ENCODE measurements around the gene RPL18A.
A peak's percentile ranks its signal among the peaks of the same experiment; 100 is the strongest.

Gene RPL18A

GRCh38 chr19:17866312-17866963 is 6.7 kb downstream of the RPL18A start:
- H3K27ac ChIP-seq = no peak overlapping the region
- H3K36me3 ChIP-seq = peaks cover 32% of the 10 kb centered on the region
- no peak overlapping the region for H3K4me3 ChIP-seq (ENCODE audit: low read depth in 1 of 2, low read length in 1 of 2)
- H3K9me3 ChIP-seq = no peaks in the 10 kb centered on the region
- no peak for TF ChIP-seq CTCF (IDR thresholded peaks at IDR 0.05)
- H3K4me1 ChIP-seq (ENCODE audit: control insufficient read depth in 1 of 2, insufficient read depth in 1 of 2, low read depth in 1 of 2, low read length in 1 of 2) = peaks cover 1 to 4% of the 10 kb centered on the region in 2 experiments
- H3K27me3 ChIP-seq = peaks cover 10% of the 10 kb centered on the region

- no peaks in the 10 kb centered on the region for H3K9me3 ChIP-seq
- peaks cover 29% of the 10 kb centered on the region for H3K36me3 ChIP-seq
- no peak overlapping the region for H3K27ac ChIP-seq
- TF ChIP-seq CTCF (IDR thresholded peaks at IDR 0.05) = no peak
- H3K4me3 ChIP-seq (ENCODE audit: low read depth in 1 of 2, low read length in 1 of 2) = no peak overlapping the region
- H3K27me3 ChIP-seq = peaks cover 16% of the 10 kb centered on the region
- H3K4me1 ChIP-seq (ENCODE audit: control insufficient read depth in 1 of 2, insufficient read depth in 1 of 2, low read depth in 1 of 2, low read length in 1 of 2) = peaks cover 7 to 9% of the 10 kb centered on the region in 2 experiments
Measured at GRCh38 chr19:17866964-17867486, 7.3 kb downstream of the RPL18A start.

GRCh38 chr19:17868669-17869068 is 9.0 kb downstream of the RPL18A start:
- Histone ChIP-seq H3K9me3 (no peaks in the 10 kb centered on the region), H3K4me1 (ENCODE audit: control insufficient read depth in 1 of 2, insufficient read depth in 1 of 2, low read depth in 1 of 2, low read length in 1 of 2) (peaks cover 24% of the 10 kb centered on the region in 2 experiments), H3K27ac (no peak overlapping the region), H3K27me3 (peaks cover 33% of the 10 kb centered on the region), H3K4me3 (ENCODE audit: low read depth in 1 of 2, low read length in 1 of 2) (no peak overlapping the region), H3K36me3 (peaks cover 13% of the 10 kb centered on the region)
- no peak for TF ChIP-seq CTCF (IDR thresholded peaks at IDR 0.05)

- H3K27ac ChIP-seq = no peak overlapping the region
- TF ChIP-seq CTCF (IDR thresholded peaks at IDR 0.05) = no peak
- no peaks in the 10 kb centered on the region for H3K9me3 ChIP-seq
- peaks cover 28 to 29% of the 10 kb centered on the region in 2 experiments for H3K4me1 ChIP-seq (ENCODE audit: control insufficient read depth in 1 of 2, insufficient read depth in 1 of 2, low read depth in 1 of 2, low read length in 1 of 2)
- H3K4me3 ChIP-seq (ENCODE audit: low read depth in 1 of 2, low read length in 1 of 2) = no peak overlapping the region
- peaks cover 37% of the 10 kb centered on the region for H3K27me3 ChIP-seq
- peaks cover 8% of the 10 kb centered on the region for H3K36me3 ChIP-seq
Measured at GRCh38 chr19:17869114-17869608, 9.5 kb downstream of the RPL18A start.

GRCh38 chr19:17871032-17871877 is 11.5 kb downstream of the RPL18A start:
- Histone ChIP-seq H3K4me1 (ENCODE audit: control insufficient read depth in 1 of 2, insufficient read depth in 1 of 2, low read depth in 1 of 2, low read length in 1 of 2) (peaks cover 28 to 31% of the 10 kb centered on the region in 2 experiments), H3K27ac (no peak overlapping the region), H3K27me3 (peaks cover 58% of the 10 kb centered on the region), H3K4me3 (ENCODE audit: low read depth in 1 of 2, low read length in 1 of 2) (peak overlapping the region in 1 of 2 experiments; percentile 44), H3K36me3 (no peaks in the 10 kb centered on the region), H3K9me3 (no peaks in the 10 kb centered on the region)
- no peak for TF ChIP-seq CTCF (IDR thresholded peaks at IDR 0.05)

Measured in neutrophil (primary cell).